NCI-H1105 treated with DMSO at 0.1 percent for 48 hours (cell line): ENCODE data around the gene LPP.
"Not testable (repeated sequence)": the region's sequence is repeated elsewhere in the genome, so short reads cannot be mapped to it uniquely, and the experiment has no call there.

ENCODE experiments used
- DNase-seq: peaks from one replicate; lab custom pipeline; 2025; lab: John Stamatoyannopoulos, UW

Gene LPP

DNA sequence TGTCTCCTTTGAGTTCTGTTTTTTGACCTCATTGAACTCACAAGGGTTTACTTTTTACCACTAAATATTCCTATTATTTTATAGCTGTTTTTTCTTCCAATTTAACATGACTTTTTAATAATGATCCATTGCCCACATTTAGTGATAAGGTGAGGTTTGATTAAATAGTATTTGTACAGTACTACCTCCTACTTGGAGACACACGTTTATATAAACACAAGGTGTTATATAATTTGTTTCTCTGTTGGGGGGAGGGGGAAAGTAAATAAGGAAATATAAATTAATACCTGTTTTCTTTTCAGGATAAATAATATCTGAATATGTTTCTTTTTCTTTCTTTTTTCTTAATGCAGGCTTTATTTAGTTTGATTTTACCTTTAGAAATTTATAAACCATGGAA lies 281.3 kb downstream of the LPP start:
- no peak for DNase-seq

DNA sequence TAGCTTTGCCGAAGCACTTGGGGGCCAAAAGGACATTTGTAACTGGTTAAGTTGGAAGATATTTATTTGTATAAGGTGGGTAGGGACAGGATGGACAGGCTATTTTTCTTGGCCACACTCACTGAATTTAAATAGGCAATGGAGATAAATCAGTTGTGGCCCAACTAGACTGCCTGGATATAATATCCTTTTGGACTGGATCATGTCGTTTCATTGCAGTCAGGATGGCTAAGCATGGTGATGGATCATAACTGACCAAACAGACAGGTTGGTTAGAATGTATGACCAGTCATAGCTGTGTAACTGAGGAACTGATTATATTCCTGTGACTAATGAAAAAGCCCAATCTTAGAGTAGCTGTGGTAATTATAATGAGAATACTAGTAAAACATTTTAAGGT lies 284.0 kb downstream of the LPP start:
- no peak for DNase-seq

DNA sequence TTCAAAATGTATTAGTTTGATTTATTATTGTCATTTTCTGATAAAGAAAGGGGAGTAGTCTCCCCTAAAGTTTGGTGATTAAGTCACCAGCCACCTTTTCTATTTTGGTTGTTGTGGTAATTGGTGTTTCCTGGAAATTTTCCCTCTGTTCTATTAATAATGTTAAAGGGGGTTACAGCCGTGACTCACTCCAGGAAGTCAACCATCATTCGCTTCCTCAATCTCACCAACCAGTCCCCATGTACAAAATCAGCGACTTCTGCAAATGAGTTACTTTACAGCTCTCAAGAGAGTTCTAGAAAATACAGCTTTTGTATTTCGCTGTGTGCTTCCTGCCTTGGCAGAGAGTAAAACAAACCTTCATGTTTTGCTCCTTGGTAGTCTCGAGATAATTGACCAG lies 285.1 kb downstream of the LPP start:
- no peak for DNase-seq

DNA sequence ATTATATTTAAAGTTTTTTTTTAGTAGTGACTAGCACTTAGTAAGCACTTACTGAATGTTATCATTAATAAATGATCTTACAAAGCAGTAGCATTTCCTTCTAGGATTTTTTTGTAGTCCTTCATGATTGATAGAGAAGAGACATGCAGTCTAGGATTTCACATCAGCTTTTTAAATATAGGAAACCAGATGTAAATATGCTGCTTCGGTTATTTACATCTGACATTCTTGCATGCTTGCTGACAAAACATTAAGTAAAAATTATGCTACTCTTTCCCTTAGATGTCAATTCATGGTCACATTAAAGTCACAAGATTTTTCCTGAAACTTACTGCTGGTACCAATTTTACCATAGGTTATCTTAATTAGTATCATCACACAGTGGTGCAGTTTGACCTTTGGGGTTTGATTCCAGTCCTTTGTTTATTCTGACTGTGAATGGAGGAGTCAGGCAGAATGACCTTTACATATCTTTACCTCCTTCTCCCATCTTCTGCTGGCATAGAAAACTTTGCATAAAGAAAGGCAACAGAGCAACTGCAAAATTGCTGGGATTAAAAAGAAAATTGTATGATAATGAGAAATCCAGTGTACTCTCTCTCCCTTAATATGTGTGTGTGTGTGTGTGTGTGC lies 286.5 kb downstream of the LPP start:
- DNase-seq, result no peak

DNA sequence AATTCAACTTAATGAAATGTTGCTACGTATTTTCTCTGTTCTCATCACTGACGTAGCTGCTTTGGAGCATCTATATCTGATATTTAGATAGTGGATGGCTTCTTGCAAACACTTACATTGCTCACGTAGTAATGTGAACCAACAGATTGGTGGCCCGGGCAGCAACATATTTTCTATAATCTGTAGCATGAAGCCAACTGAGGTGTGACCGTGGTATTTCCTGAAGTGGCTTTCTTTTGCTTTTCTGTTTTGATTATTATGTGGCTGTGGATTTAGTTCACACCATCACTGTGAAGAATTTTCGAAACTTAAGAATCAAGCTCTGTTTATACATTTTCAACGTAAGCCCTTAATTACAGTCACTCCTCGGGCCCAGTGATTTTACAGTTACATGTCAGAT lies 288.5 kb downstream of the LPP start:
- DNase-seq, result no peak

DNA sequence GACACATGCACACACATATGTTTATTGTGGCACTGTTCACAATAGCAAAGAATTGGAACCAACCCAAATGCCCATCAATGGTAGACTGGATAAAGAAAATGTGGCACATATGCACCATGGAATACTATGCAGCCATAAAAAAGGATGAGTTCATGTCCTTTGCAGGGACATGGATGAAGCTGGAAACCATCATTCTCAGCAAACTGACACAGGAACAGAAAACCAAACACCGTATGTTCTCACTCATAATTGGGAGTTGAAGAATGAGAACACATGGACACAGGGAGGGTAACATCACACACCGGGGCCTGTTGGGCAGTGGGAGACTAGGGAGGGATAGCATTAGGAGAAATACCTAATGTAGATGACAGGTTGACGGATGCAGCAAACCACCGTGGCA lies 291.2 kb downstream of the LPP start:
- DNase-seq, result not testable (repeated sequence)

DNA sequence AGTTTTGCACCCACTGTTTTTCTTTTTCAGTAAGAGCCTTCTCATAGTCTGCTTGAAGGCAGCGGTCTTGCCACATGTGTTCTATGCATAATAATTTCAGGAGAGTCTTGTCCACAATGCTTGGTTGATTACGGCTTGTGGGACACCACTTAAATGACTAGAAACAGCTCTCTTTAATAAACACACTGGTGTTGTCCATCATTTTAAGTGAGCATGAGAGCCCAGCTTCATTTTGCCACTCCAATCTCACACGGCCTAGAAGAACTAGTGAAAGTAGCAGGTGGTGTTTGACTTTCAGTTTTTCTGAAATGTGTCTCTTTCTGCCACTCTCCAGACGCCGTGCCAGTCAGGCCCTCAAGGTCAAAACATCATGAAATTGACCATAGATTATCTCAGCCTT lies 292.1 kb downstream of the LPP start:
- no peak for DNase-seq

DNA sequence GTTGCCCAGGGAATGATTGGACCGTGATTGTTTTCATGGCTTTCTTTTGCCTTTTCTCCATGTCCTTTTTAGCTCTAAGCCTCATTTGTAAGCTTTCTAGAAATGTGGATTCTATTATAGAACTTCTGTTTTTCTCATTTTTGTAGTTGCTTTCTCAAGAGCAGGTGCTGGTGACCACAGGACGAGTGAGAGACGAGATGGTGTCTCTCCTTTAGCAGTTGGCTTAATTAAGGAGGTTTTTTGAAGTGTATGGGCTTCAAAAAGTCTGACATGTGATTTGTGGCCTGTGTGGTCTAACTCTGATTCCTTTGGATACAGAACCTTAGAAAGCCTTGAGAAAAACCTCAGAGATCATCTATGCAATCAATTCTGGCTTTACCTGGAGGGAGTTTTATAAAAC lies 292.8 kb downstream of the LPP start:
- DNase-seq, result no peak

DNA sequence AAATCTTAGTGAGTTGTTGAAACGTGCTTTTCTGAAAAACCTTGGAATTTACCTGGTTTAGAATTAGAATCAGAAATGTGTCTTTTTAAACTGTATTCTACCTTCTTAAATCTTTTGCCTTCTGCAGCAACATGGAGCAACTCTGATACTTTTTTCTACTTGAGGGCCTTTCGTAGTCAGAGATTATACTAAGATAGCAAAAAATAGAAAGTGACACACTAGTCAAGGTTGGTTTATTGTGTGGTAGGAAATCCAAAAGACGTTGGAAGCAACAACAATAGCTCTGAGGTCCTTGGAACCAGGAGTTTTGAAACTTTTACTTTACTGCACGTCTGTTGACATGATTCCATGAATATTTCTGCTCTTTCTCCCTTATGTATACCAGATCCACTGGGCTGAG lies 294.9 kb downstream of the LPP start:
- no peak for DNase-seq

DNA sequence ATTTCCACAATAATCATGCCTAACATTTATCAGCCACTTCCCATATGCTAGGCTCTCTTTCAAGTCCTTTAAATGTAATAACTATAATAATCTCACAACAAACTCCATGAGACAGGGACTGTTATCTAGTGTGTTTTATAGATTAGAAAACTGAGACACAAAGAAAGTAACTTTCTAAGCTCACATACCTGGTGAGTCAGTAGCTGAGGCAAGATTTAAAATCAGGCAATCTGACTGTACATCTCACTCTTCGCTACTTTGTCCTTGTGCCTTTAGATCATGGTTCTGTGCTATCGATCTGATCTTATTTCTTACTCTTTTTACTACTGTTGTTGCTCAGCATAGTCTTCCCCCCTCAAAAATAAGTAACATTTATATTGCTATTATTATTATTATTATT lies 295.5 kb downstream of the LPP start:
- no peak for DNase-seq

DNA sequence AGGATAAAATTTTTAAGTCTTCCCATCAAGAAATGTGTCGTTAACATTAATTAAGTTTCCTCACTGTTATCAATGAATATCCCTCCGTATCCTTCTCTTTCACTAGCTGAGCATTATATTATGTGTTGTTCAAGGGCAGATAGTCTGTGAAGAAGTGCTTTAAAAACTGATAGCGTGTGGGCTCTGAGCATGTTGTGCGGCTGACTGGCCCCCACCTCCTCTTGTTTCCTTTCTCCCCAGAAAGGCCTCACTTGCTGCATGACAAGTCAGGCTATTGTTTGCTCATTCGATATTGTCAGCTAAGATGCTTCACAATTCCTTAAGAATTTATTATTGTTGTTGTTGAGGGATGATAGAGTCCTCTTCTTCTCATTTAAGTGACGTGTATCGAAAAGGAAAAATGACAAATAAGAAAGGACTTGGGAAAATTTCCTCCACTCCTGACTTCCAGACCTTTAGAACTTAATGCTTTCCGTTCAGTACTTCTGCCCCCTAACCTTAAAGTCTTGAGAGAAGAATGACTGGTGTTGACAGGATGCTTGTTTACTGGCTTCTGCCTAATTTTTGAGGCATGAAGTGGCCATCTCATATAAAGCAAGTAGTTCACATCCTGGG lies 298.3 kb downstream of the LPP start:
- no peak for DNase-seq

DNA sequence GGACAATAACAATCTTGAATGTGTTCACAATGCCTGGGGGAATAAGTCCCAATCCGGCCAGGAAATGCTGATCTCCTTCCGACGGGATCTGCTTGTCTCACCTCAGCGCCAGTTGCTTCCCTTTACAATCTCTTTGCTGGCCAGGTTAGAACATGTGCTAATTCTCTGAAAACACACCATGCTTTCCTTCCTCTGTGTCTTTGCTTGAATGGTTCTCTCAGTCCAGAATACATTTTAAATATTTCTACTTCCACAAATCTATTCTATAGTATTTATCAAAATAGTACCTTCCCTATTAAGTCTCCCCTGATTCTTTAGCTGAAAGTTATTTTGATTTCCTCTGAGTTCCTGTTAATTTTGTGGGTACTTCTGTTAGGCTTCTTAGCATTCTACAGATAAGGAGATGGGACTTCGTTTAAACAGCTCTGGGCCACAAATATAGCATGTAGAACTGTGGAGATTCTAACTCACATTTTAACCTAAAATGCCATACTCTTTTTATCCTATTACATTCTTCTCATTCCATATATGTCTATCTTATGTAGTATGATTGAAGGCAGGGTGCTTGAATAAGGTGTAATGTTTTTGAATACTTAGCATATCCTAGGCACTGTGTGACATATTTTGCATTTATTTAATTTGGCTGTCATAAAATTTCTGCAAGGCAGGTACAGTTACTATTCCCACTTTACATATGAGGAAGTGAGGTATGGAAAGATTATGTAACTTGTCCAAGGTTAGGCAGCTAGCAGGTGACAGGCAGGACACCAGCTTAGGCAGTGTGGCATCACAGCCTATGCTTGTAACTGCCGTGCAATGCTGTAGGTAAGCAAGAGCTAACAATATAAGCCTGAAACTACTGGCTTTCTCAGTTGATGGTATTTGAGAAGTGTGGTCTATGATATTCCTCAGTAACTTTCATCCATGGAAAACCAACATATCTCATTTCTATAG lies 299.8 kb downstream of the LPP start:
- DNase-seq, result no peak

DNA sequence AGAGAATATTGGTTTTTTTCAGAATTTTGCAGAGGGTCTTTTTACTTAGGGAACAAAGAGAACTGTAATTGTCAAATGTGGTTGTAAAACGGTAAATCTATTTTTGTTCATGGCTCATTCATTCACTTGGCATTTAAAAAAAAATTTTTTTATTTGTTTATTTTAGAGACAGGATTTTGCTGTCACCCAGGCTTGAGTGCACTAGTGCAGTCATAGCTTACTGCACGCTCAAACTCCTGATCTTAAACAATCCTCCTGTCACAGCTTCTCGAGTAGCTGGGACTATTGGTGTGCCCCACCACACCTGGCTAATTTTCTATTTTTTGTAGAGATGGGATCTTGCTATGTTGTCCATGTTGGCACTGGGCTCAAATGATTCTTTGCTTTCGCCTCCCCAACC lies 301.8 kb downstream of the LPP start:
- no peak for DNase-seq

DNA sequence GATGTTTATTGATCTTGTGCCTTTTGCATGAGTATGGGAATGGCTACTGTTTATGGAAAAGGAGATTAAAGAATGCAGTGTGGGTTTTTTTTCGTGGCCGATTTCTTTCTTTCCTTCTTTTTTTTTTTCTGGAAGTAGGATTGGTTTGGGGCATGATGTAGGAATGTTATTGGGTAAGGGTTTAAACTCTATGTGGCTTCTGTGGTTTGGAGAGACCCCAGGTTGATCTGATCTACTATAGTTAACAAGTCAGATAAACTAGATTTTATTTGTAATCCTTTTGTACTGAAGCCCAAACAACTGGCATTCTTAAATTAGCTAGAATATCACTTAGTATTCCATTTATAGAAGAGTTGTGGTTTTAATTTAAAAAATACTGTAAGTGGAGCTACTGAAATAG lies 304.8 kb downstream of the LPP start:
- no peak for DNase-seq

DNA sequence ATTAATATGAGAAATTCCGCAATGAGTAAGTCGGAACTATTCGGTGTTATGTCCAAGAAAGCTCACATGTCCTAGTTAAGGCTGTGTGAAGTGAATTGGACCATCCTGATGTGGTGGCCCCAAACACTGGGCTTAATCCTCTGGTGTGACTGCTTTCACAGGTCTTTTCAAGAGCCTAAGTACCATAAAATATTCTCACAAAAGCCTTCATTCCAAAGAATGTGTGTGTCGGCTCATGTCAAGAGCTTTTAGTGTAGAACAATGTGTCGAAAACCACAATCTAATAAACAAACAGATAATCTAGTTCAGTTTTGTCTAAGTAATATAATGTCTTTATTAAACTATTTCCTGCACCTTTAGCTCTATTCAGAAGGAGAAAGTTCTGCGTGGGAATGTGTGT lies 311.4 kb downstream of the LPP start:
- no peak for DNase-seq

DNA sequence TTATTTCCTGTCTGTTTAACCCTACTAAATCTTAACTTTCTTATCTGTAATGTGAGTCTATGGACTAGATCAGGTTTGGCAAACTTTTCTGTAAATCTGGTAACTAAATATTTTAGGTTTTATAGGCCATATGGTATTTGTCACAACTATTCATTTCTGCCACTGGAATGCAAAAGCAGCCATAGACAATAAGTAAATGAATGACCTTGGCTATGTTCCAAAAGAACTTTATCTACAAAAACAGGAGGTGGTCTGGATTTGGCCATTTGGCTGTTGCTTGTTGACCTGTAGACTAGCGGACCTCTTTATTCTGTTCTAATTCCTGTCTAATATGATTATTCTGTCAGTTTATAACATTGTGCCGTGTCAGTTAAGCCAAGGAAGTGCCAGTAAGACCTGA lies 314.2 kb downstream of the LPP start:
- no peak for DNase-seq

DNA sequence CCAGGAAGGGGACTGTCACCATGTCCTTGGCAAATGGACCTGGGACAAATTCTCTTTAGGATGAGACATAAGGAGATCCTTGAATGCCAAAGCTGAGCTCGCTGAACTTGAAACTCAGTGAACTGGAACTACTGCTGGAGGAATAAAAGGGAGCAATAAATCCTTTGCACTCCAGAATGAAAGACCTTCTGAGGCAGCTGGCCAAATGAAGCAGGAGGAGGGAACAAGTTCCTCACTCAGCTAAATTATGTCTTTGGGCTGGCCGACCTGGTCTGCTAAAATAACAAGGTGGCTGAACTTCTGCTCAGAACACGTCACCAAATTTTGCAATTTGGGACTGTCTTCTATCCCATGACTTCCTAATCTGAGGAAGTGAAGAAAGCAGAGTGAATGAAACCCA lies 314.7 kb downstream of the LPP start:
- peak; percentile 82 for DNase-seq

DNA sequence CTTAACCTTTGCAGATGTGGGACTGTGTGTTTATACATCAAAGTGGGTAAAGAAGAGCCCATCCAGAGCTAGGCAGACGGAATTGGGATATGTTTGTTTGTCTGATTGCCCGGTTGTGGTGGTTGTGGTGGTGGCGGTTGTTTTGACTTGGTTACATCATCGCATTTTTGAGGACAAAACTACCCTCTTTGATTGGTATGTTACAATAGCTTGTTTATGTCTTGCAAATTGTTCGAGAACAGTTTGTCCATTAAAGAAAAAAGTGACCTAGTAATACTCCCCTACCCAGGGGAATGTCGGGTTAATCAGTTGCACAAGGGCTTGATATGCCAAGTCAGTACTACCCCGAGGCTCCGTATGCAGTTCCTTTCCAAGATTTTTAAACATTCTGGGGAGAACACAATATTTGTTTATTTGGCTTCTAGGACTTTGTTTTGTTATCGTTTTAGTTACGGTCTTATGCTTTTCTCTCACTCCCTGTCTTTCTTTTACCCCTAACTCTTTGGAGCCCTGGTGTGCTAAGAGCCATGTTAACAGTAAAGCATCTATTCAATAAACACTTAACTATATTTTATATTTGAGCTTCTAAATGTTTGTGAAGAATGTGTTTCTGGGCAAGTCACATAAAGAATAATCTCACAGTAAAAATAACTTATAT lies 315.4 kb downstream of the LPP start:
- DNase-seq, result no peak

DNA sequence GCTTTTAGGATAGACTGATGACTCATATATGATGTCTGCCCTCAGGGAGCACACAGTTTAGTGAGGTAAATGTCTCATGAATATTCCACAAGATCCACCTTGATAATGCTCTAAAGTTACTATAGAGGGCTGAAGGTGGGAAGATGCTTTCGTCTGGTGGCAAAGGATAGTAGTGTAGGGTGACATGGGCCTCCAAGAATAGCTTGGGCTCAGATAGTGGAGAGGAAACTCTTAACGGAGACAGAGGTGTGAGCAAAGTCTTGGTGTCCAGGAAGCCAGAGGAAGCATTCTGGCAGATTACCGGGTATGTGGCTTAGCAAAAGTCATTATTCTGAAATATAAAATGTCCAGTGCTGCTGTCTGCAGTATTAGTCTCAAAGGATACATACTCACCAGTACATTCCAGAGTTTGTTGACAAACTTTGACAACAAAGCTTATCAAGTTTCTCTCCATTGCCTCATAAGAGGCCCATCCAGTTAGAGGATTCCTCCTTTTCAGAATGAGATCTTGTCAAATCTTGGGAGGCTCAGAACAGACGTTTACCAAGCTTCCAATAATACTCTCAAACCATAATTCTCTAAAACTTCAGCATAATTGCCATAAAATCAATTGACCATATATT lies 316.7 kb downstream of the LPP start:
- no peak for DNase-seq

DNA sequence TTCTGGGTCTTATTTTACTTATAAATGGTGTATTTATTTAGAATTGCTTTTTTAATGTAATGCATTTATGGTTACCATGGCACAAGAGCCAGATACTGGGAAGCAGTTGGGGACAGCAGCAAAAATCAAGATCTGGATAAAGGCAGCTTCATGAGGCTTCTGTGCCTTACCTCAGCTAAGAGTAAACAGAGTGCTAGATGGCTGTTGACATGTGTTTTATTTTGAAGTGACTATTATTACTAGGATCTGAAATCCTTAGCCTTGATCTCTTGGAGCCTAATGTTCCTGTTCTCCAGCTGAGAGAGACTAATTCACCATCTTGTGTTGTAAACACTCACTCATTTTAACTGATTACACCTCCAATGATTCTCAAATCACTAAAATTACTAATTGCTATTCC lies 317.8 kb downstream of the LPP start:
- peak; percentile 86 for DNase-seq

DNA sequence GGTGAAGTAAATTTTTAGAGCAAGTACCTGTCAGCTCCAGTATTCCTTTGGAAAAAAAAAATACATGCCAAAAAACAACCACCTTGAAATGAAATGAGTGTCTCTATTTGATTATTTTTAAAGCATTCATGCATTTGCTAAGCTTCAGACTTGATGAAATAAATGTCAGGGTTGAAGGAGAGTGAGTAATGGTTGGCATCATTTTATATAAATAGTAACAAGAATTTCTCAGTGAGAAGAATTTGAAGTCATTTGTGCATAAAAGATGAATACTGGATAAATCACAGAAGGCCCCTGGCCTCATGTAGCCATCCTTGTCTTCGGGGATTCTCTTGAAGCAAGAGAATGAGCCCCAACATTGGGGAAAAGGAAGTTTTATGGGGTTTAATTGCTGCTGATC lies 318.4 kb downstream of the LPP start:
- DNase-seq, result no peak

DNA sequence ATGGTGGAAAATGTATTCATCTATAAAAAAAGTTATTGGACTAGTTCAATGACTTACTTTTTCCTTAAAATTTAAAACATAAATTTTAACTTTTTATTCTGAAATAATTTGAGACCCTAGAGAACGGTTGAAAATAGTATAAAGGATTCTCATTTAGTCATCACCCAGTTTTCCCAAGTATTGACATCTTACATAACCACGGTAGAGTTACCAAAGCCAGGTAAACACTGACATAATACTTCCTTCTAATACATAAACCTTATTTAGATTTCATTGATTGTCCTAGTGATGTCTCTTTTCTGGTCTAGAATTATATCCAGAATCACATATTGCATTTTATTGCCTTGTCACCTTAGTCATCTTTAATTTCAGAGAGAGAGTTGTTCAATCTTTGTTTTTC lies 319.1 kb downstream of the LPP start:
- DNase-seq, result no peak
